Suprapubic skin (tissue), 4 donors: ENCODE measurements around the gene C12orf42. TPM values are rescaled to one million over a fixed set of nuclear protein-coding genes. Genes with fewer than 3 reads are reported as not detected.

Experiments used
- DNase-seq, 2 donors: peaks; one replicate each; pipeline ENCODE4 v3.0.0-alpha.2; 2019; ENCODE audit warnings: low spot score in 2 of 2
- H3K27ac ChIP-seq: fragments of 200-600 bp; sonication (generic); one replicate; pipeline ENCODE4 v1.5.1; 2019
- H3K27me3 ChIP-seq: fragments of 200-600 bp; sonication (generic); one replicate; pipeline ENCODE4 v1.5.1; 2019
- H3K36me3 ChIP-seq: fragments of 200-600 bp; sonication (generic); one replicate; pipeline ENCODE4 v1.5.1; 2019
- H3K4me1 ChIP-seq: fragments of 200-600 bp; sonication (generic); one replicate; pipeline ENCODE4 v1.5.1; 2019
- H3K4me3 ChIP-seq: fragments of 200-600 bp; sonication (generic); one replicate; pipeline ENCODE4 v1.5.1; 2019; ENCODE audit warnings: mild to moderate bottlenecking
- H3K9me3 ChIP-seq: fragments of 200-600 bp; sonication (generic); one replicate; pipeline ENCODE4 v1.5.1; 2019
- EP300 ChIP-seq: sonication (generic); formaldehyde crosslinking; IDR thresholded peaks from one replicate; pipeline ENCODE4 v1.6.1; 2017; ENCODE audit warnings: antibody characterized with exemption
- POLR2A ChIP-seq, 2 donors: fragments of 450-650 bp; IDR thresholded peaks; one replicate each; pipeline ENCODE4 v1.6.1; 2017; ENCODE audit warnings: antibody characterized with exemption in 2 of 2, mild to moderate bottlenecking in 2 of 2, moderate library complexity in 2 of 2
- POLR2AphosphoS5 ChIP-seq, 3 donors: sonication (generic); formaldehyde crosslinking; IDR thresholded peaks; one replicate each; pipeline ENCODE4 v1.6.1; 2017; ENCODE audit warnings: antibody characterized with exemption in 3 of 3
- WGBS: methylation state at CpG from one replicate; pipeline ENCODE4 v1.1.5; 2018; 5-methylcytosine and 5-hydroxymethylcytosine counted together
- total RNA-seq, 4 donors: library from RNA; depleted of rRNA; stranded (reverse); fragments of >200 nt; gene quantifications; one replicate each; pipeline ENCODE4 v1.1.0, GENCODE V29; 2016
- TF ChIP-seq, protein P1 (sequence below), 2 donors: fragments of 200-600 bp in 1 of 2; fragments of 450-650 bp in 1 of 2; sonication (generic) in 1 of 2; IDR thresholded peaks; one replicate each; pipeline ENCODE4 v1.5.1; 2016 to 2019; ENCODE audit warnings: antibody characterized with exemption in 2 of 2, mild to moderate bottlenecking in 1 of 2, moderate library complexity in 1 of 2

Gene C12orf42
- total RNA-seq, 4 donors from 2014 or later = not detected

DNA sequence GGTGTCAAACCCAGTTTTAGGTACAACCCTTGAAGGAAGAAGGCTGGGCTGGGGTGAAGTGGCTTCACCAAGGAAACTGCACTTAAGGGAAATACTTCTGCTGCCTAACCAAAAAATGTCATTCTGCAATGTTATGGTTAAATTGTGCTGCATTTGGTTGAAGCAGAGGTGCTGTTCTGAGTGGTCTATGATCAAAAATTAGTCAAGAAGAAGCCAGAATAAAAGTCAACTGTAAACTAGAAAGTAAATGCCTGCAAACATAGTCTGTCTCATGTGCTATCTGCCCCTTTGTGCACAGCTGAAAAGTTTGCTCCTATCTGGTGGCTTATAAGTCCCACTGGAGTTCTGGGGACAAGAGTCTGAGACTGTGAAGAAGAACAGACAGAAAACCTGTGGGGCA, 158.8 kb downstream of the C12orf42 start:
- no peak for DNase-seq
- Histone ChIP-seq H3K36me3 (no peaks in the 10 kb centered on the region), H3K27ac (no peak overlapping the region), H3K9me3 (no peaks in the 10 kb centered on the region), H3K27me3 (no peaks in the 10 kb centered on the region), H3K4me1 (no peaks in the 10 kb centered on the region), H3K4me3 (no peak overlapping the region)
- TF ChIP-seq, protein P1, sequence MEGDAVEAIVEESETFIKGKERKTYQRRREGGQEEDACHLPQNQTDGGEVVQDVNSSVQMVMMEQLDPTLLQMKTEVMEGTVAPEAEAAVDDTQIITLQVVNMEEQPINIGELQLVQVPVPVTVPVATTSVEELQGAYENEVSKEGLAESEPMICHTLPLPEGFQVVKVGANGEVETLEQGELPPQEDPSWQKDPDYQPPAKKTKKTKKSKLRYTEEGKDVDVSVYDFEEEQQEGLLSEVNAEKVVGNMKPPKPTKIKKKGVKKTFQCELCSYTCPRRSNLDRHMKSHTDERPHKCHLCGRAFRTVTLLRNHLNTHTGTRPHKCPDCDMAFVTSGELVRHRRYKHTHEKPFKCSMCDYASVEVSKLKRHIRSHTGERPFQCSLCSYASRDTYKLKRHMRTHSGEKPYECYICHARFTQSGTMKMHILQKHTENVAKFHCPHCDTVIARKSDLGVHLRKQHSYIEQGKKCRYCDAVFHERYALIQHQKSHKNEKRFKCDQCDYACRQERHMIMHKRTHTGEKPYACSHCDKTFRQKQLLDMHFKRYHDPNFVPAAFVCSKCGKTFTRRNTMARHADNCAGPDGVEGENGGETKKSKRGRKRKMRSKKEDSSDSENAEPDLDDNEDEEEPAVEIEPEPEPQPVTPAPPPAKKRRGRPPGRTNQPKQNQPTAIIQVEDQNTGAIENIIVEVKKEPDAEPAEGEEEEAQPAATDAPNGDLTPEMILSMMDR (IDR thresholded peaks at IDR 0.05) = no peak
- TF ChIP-seq EP300 (no peak), POLR2A (IDR thresholded peaks at IDR 0.05) (no peak), POLR2AphosphoS5 (IDR thresholded peaks at IDR 0.05) (no peak)

- no peak for DNase-seq
- Histone ChIP-seq H3K36me3 (no peaks in the 10 kb centered on the region), H3K4me3 (no peak overlapping the region), H3K27ac (no peak overlapping the region), H3K9me3 (no peaks in the 10 kb centered on the region), H3K4me1 (no peaks in the 10 kb centered on the region), H3K27me3 (no peaks in the 10 kb centered on the region)
- 64% methylated on average over 13 of the region's 13 CpGs for WGBS
- TF ChIP-seq EP300 (no peak), POLR2A (IDR thresholded peaks at IDR 0.05) (no peak), POLR2AphosphoS5 (IDR thresholded peaks at IDR 0.05) (no peak)
- TF ChIP-seq, protein P1 (IDR thresholded peaks at IDR 0.05) = no peak
Measured at GRCh38 chr12:103334466-103334865, 161.3 kb downstream of the C12orf42 start.

GRCh38 chr12:103333676-103334075, 162.1 kb downstream of the C12orf42 start:
- Histone ChIP-seq H3K36me3 (no peaks in the 10 kb centered on the region), H3K4me3 (no peak overlapping the region), H3K9me3 (no peaks in the 10 kb centered on the region), H3K27ac (no peak overlapping the region), H3K4me1 (no peaks in the 10 kb centered on the region), H3K27me3 (no peaks in the 10 kb centered on the region)
- TF ChIP-seq, protein P1 (IDR thresholded peaks at IDR 0.05) = no peak
- TF ChIP-seq EP300 = no peak
- TF ChIP-seq POLR2AphosphoS5 (IDR thresholded peaks at IDR 0.05) = no peak
- TF ChIP-seq POLR2A (IDR thresholded peaks at IDR 0.05) = no peak
- WGBS = 54% methylated on average over 1 of the region's 1 CpG
- no peak for DNase-seq

DNA sequence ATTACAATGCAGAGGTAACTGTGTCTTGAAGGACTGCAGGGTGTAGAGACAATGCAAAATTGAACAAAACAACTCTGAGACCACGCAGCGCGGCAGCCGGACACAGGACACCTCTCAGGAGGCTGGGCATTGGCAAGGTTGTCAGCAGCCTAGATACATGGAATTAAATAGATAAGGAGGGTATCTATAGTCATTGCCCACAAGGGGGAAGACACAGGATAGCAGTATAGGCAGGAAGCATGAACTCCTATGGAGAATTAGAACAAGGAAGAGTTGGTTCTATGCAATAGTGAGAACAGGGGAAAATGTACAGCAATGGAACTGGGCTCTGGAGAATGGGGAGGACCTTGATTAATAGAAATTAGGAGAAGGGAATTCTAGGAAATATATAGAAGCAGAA, 164.1 kb downstream of the C12orf42 start:
- TF ChIP-seq POLR2A (IDR thresholded peaks at IDR 0.05) (no peak), EP300 (no peak), POLR2AphosphoS5 (IDR thresholded peaks at IDR 0.05) (no peak)
- TF ChIP-seq, protein P1 (IDR thresholded peaks at IDR 0.05) = no peak
- H3K9me3 ChIP-seq = no peaks in the 10 kb centered on the region
- H3K4me1 ChIP-seq = no peaks in the 10 kb centered on the region
- DNase-seq = no peak
- no peaks in the 10 kb centered on the region for H3K36me3 ChIP-seq
- no peaks in the 10 kb centered on the region for H3K27me3 ChIP-seq
- H3K4me3 ChIP-seq = no peak overlapping the region
- no peak overlapping the region for H3K27ac ChIP-seq
- 93% methylated on average over 4 of the region's 4 CpGs for WGBS

DNA sequence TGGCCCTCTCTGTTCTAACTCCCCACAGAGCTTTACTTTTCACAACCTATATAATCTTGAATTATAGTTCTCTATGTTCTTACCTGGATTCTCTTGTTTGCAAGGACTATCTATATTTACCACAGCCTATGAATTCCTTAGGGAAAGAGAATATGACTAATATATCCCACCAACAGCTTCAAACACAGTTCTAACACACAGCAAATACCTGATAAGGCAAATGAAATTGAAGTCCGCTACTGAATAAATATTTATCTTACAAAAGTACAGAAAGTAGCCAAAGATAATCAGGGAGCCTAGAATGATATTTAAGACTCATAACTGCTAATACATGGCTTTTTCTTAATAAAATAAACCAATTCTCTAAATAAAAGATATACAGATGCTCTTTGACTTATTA, 165.1 kb downstream of the C12orf42 start:
- no peak overlapping the region for H3K27ac ChIP-seq
- H3K27me3 ChIP-seq = no peaks in the 10 kb centered on the region
- no peaks in the 10 kb centered on the region for H3K36me3 ChIP-seq
- 91% methylated on average over 1 of the region's 1 CpG for WGBS
- no peaks in the 10 kb centered on the region for H3K9me3 ChIP-seq
- H3K4me3 ChIP-seq = no peak overlapping the region
- DNase-seq = no peak
- TF ChIP-seq, protein P1 (IDR thresholded peaks at IDR 0.05) = no peak
- TF ChIP-seq EP300 = no peak
- no peak for TF ChIP-seq POLR2A (IDR thresholded peaks at IDR 0.05)
- TF ChIP-seq POLR2AphosphoS5 (IDR thresholded peaks at IDR 0.05) = no peak
- no peaks in the 10 kb centered on the region for H3K4me1 ChIP-seq
